ENCODE results near the gene ALKAL2. TPM values are rescaled to one million over a fixed set of nuclear protein-coding genes. Genes with fewer than 3 reads are reported as not detected.

The ALKAL2 gene
- total RNA-seq, 4 donors from 2014 or later, result 4.8 TPM; not detected in 3

DNA sequence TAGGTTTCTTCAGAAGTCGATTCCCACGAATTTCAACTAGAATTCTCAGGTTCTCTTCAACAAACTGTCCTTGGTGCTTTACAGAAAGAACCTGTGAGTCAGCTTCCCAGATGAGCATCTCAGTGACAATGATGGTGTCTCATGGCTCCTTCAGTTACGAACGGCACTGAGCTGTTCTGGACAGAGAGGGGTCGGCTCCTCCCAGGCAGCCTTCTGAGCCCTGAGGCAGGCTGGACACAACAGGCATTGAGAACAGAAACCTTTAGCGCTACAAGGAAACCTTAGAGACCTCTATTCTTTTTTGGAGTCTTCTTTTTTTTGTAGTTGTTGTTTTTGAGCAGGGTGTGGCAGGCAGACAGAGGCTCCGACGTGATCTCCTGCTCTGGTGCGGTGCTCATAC lies 35.1 kb upstream of the ALKAL2 start:
- Histone ChIP-seq H3K27ac (no peak overlapping the region), H3K36me3 (no peaks in the 10 kb centered on the region), H3K27me3 (peaks cover 0 to under 1% (median 0%) of the 10 kb centered on the region in 4 donors), H3K4me3 (no peak overlapping the region), H3K4me1 (no peaks in the 10 kb centered on the region), H3K9me3 (no peaks in the 10 kb centered on the region)
- intact Hi-C loops (cut with DNase I), result no loop called here
- TF ChIP-seq, protein P1, sequence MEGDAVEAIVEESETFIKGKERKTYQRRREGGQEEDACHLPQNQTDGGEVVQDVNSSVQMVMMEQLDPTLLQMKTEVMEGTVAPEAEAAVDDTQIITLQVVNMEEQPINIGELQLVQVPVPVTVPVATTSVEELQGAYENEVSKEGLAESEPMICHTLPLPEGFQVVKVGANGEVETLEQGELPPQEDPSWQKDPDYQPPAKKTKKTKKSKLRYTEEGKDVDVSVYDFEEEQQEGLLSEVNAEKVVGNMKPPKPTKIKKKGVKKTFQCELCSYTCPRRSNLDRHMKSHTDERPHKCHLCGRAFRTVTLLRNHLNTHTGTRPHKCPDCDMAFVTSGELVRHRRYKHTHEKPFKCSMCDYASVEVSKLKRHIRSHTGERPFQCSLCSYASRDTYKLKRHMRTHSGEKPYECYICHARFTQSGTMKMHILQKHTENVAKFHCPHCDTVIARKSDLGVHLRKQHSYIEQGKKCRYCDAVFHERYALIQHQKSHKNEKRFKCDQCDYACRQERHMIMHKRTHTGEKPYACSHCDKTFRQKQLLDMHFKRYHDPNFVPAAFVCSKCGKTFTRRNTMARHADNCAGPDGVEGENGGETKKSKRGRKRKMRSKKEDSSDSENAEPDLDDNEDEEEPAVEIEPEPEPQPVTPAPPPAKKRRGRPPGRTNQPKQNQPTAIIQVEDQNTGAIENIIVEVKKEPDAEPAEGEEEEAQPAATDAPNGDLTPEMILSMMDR (IDR thresholded peaks at IDR 0.05), result no peak
- no peak for TF ChIP-seq POLR2A (IDR thresholded peaks at IDR 0.05)
- WGBS, 2 donors, result 83 to 87% methylated on average over 9 of the region's 9 CpGs
- DNase-seq, result no peak

DNA sequence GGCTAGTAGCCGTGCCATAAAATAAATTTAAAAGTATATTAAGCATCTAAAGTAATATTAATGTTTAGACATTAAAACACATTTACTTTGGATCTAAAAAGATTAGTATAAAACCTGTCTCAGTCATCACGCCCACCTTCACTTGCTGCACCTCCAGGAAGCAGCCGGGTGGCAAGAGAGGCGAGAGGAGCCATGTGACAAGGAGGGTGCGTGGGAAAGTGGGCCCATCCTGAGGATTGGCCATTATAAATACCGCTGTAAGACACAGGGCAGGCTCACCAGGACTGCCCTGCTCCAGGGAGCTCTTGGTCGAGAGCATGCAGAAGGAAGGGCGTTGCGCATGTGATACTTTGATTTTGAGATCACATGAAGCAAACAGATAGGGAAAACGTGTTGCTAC lies 34.4 kb upstream of the ALKAL2 start:
- TF ChIP-seq, protein P1 (IDR thresholded peaks at IDR 0.05), result no peak
- no peak for TF ChIP-seq POLR2A (IDR thresholded peaks at IDR 0.05)
- no peak for DNase-seq
- WGBS, 2 donors, result 65 to 78% methylated on average over 10 of the region's 10 CpGs
- no peaks in the 10 kb centered on the region for H3K27me3 ChIP-seq
- H3K27ac ChIP-seq, result no peak overlapping the region
- H3K9me3 ChIP-seq, result no peaks in the 10 kb centered on the region
- no peaks in the 10 kb centered on the region for H3K4me1 ChIP-seq
- H3K4me3 ChIP-seq, result no peak overlapping the region
- intact Hi-C loops (cut with DNase I), result no loop called here
- H3K36me3 ChIP-seq, result no peaks in the 10 kb centered on the region

DNA sequence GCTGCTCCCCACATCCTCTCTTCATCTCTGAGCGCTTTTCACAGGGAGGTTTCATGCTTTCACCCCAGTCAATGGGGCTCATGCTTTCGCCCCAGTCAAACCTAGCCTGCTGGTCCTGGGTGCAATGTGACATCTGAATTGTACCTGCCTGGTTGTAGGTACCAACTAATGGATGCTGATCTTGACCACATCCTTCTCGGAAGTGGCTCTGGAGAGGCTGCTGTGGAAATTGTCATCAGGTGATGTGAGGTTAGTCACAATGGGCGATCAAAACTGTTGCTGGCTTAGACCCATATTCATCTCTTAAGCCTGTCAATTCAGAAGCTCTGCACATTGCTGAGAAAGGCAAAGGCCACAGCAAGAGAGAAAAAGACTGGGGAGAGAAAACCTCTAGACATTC lies 32.7 kb upstream of the ALKAL2 start:
- DNase-seq, result no peak
- Histone ChIP-seq H3K4me3 (no peak overlapping the region), H3K27ac (no peak overlapping the region), H3K9me3 (no peaks in the 10 kb centered on the region), H3K36me3 (no peaks in the 10 kb centered on the region), H3K27me3 (no peaks in the 10 kb centered on the region), H3K4me1 (no peaks in the 10 kb centered on the region)
- 79 to 94% methylated on average over 3 to 4 of the region's 4 CpGs for WGBS, 2 donors
- TF ChIP-seq POLR2A (IDR thresholded peaks at IDR 0.05), result no peak
- TF ChIP-seq, protein P1 (IDR thresholded peaks at IDR 0.05), result no peak
- intact Hi-C loops (cut with DNase I), result no loop called here

DNA sequence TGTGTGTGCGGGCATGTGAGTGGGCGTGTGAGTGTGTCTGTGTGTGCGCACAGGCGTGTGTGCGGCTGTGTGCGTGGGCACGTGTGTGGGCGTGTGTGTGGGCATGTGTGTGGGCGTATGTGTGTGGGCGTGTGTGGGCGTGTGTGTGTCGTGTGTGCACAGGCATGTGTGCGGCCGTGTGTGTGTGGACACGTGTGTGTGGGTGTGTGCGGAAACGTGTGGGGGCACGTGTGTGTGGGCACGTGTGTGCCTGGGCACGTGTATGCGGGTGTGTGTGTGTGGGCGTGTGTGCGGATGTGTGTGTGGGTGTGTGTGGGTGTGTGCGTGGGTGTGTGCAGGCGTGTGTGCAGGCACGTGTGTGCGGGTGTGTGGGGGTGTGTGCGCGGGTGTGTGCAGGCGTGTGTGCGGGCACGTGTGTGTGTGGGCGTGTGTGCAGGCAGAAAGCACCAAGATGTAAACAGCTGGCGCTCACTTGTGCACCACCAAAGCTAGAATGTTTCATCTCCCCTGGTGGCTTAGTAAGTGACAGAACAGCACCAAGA lies 31.2 kb upstream of the ALKAL2 start:
- WGBS, 2 donors, result 84 to 86% methylated on average over 26 to 29 of the region's 34 CpGs
- H3K4me3 ChIP-seq, result no peak overlapping the region
- peaks cover 0 to 6% (median 0%) of the 10 kb centered on the region in 4 donors for H3K27me3 ChIP-seq
- no peak for DNase-seq
- no peaks in the 10 kb centered on the region for H3K36me3 ChIP-seq
- no peak overlapping the region for H3K27ac ChIP-seq
- TF ChIP-seq, protein P1 (IDR thresholded peaks at IDR 0.05), result no peak
- TF ChIP-seq POLR2A (IDR thresholded peaks at IDR 0.05), result no peak
- no peaks in the 10 kb centered on the region for H3K9me3 ChIP-seq
- H3K4me1 ChIP-seq, result no peaks in the 10 kb centered on the region
- intact Hi-C loops (cut with DNase I), result no loop called here

DNA sequence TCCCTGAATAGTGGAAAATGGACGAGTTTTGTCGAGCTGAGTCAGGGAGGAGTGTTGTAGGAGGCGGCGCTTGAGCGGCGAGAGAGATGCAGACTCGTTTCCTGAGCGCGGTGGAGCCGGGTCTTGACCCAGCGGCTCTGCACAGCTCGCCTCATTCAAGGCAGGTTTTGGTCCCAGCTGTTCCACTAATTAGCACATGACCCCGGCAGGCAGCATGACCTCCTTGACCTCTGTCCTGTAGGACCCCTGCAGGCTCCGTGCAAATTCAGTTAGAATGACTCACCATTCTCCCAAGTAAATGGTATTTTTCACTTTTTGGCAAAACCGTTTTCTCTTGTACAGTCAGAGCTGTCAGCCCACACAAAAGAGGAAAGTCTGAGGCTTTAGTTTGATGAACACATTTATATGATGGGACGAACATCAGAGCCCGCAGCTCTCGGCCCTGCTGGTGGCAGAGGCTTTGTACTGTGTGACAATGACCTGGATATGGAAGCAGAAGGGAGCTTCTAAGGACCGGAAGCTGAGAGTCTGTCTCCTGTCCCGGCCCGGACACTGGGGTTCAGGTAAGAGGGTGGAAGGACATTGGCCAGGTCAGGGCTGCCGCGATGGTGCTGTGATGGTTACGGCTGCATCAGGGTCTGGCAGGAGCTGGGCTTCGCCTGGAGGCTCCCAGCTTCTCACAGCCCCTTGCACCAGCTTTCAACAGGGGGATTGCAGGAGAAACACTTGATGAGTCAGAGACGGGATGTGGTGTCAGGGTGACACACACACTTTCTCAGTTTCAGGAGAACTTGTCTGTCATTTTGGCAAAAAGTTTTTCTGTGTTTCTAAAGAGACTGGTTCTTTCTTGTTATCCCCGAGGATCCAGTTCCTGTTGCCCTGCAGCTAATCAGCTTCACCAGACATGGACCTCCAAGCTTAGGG lies 29.9 kb upstream of the ALKAL2 start:
- no peak overlapping the region for H3K27ac ChIP-seq
- no peak for DNase-seq
- intact Hi-C loops (cut with DNase I), result no loop called here
- H3K27me3 ChIP-seq, result peaks cover 0 to 10% (median 0%) of the 10 kb centered on the region in 4 donors
- no peaks in the 10 kb centered on the region for H3K36me3 ChIP-seq
- no peaks in the 10 kb centered on the region for H3K4me1 ChIP-seq
- H3K9me3 ChIP-seq, result no peaks in the 10 kb centered on the region
- 70 to 71% methylated on average over 24 to 27 of the region's 27 CpGs for WGBS, 2 donors
- no peak overlapping the region for H3K4me3 ChIP-seq
- TF ChIP-seq, protein P1 (IDR thresholded peaks at IDR 0.05), result no peak
- TF ChIP-seq POLR2A (IDR thresholded peaks at IDR 0.05), result no peak
